GM03348 (cell line): ENCODE measurements around the gene NRG3.
"Not testable (repeated sequence)": the region's sequence is repeated elsewhere in the genome, so short reads cannot be mapped to it uniquely, and the experiment has no call there.

ENCODE experiments used
- DNase-seq: peaks from one replicate; pipeline ENCODE4 v3.0.0; 2012; ENCODE audit warnings: low spot score

Gene NRG3

DNA sequence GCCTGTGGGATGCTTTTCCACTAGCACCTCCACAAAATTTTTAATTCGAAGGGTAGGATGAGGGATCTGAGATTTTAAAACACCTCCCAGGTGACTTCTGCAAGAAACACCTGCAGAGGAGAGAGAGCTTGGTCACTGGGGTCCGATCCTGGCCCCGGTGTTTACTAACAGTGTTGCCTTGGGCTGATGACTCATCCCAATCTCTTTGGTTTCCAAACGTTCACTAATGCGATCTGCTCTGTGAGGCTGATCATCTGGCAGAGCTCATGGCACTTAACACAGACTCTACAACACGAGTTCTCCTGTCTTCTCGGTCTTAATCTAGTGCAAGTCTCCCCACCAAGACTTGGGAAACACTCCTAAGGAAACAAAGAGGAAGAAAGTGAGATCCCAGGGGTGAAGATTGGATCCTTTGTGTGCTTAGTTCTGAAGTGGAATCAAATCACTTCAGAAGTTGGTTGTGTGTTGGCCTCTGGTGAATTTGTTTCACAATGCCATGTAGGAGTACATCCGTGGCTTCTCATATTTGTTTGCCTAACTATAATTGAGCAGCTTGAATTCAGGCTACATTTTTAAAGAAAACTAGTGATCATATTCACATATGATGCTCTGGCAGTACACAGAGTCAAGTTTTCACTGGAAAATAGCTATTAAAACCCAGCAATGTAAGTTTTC is 407.9 kb downstream of the NRG3 start:
- no peak for DNase-seq

- DNase-seq, result no peak
These were observed 409.2 kb downstream of the NRG3 start for GRCh38 chr10:82284180-82284579.

DNA sequence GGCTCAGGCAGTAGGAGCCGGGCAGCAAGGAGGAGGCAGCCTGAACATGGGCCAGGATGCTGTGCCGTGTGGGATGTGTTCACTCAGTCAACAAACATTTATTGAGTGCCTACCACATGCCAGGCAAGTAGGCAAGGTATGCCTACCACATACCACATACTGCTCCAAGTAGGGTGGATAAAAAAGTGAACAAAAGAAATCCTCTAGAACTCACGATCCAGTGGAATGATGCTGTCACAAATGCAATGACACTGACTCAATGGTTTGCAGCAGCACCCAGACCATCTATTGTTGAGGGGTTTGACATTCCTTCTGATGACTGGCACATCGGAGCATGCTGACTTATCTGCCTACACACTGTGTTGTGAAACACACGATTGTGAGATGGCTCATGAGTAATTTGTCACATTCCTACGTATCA is 413.5 kb downstream of the NRG3 start:
- DNase-seq, result no peak

GRCh38 chr10:82289945-82290344 is 415.0 kb downstream of the NRG3 start:
- DNase-seq, result no peak

GRCh38 chr10:82294874-82295378 is 419.9 kb downstream of the NRG3 start:
- DNase-seq, result no peak

- no peak for DNase-seq
These were observed 433.6 kb downstream of the NRG3 start for GRCh38 chr10:82308641-82309040.

- DNase-seq, result no peak
These were observed 435.8 kb downstream of the NRG3 start for GRCh38 chr10:82310839-82311238.

DNA sequence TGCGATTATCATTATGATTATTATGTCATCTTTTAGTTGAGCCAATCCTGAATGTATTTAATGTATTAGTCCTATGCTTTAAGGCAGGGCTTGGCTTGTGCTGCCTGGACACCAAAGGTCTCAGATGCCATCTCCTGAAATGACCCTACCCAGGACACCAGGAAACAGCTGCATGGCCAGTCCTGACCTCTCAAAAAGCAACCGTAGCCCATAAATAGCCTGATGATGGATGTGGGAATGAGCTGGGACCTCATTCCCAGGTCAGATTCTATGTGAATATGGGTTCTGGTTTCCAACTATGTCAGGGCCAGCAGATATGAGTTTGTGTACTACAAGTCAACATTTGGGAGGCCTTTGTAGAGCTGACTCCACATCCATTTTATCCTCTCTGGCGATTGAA is 438.4 kb downstream of the NRG3 start:
- DNase-seq, result no peak

- no peak for DNase-seq
These were observed 443.5 kb downstream of the NRG3 start for GRCh38 chr10:82318534-82318933.

- no peak for DNase-seq
These were observed 444.1 kb downstream of the NRG3 start for GRCh38 chr10:82319074-82319473.

- DNase-seq, result no peak
These were observed 444.6 kb downstream of the NRG3 start for GRCh38 chr10:82319562-82319961.

GRCh38 chr10:82321724-82322123 is 446.7 kb downstream of the NRG3 start:
- no peak for DNase-seq

DNA sequence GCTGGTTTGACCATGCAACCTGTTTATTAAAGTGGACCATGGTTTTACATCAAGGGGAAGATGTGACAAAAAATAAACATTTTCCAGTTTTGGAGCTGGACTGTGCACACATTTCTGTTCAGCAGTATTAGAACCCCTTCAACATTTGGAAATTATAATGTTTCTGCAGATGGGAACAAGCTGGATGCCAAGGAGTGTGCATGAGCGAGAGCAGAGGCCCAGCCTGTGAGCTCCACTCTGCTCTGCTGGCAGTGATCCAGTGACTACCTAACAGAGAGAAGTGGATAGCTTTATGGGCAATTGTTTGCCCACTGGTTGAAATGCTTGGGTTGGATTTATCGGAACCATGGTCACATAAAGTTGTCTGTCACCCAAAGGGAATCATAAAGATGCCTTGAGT is 456.7 kb downstream of the NRG3 start:
- no peak for DNase-seq

DNA sequence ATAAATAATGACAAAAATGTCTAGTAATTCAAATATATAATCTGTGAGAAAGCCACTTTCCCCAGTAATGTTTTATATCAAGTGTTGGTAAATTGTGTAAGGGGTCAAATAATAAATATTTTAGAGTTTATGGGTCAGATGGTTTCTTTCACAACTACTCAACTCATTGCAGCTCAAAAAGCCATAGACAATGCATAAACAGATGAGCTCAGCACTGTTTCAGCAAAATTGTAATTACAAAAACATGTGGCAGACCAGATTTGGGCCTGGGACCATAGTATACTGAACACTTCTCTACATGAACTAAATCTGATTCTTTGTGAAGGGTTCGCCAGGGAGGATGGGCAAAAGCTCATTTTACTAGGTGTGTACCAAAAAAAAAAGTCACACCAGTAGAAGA is 460.8 kb downstream of the NRG3 start:
- no peak for DNase-seq

GRCh38 chr10:82340166-82340565 is 465.2 kb downstream of the NRG3 start:
- DNase-seq, result no peak

GRCh38 chr10:82349590-82349989 is 474.6 kb downstream of the NRG3 start:
- not testable (repeated sequence) for DNase-seq

DNA sequence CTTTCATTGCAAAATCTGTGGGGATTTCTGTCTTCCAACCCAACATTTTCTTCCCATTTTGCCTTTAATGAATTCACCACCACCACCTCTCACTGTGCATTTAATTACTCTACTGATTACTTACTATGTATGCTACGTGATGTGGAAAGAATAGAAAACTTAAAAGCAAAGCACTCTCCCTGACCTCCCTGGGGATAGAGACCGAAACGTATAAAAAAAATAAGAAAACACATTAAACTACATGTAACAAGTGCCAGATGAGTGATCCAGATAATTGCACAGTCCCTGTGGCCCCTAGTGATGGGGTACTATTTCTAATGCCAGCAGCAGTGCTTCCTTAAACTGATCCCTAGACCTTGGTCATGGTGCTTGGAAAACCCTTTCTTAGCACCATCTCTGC is 478.4 kb downstream of the NRG3 start:
- DNase-seq, result no peak

DNA sequence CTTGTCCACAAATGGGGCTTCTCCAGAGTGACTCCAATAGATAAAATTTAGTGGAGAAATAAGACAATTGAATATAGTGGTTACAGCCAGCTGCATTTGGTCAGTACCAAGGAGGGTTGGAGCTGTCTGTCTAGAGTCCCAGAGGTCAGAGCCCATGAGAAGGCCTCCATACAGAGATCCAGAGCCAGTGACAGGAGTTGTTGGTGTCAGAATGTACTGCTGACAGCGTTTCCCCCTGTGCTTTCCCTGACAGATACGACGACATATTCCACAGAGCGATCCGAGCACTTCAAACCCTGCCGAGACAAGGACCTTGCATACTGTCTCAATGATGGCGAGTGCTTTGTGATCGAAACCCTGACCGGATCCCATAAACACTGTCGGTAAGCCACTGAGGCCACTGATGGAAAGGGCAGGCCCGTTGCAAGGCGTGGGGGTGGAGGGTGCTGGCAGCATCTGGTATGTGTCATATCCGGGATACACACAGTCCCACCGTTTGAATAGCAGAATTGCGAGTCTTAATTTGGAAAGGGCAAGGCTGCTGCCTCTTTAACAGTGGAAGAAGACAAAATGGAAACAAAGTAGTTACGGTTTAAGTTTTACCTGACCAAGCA is 483.6 kb downstream of the NRG3 start:
- DNase-seq, result no peak

DNA sequence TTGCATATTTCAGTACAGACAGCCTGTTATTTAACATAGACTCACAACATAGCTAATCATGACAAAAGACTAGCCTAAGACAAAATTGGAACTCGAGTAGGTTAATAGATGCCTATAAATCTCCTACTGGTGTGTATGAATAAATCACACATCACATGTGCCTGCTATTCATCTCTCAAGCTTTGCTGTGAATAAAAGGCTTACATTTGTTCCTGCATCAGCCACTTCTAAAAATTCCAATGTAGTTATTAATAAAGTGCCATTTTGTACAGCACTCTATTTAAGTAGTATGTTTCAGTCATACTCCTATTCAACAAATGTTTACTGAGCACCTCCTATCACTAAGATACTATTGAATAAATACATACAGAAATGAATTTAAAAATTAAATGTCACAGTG is 486.3 kb downstream of the NRG3 start:
- DNase-seq, result no peak

- DNase-seq, result no peak
These were observed 502.6 kb downstream of the NRG3 start for GRCh38 chr10:82377608-82378007.

DNA sequence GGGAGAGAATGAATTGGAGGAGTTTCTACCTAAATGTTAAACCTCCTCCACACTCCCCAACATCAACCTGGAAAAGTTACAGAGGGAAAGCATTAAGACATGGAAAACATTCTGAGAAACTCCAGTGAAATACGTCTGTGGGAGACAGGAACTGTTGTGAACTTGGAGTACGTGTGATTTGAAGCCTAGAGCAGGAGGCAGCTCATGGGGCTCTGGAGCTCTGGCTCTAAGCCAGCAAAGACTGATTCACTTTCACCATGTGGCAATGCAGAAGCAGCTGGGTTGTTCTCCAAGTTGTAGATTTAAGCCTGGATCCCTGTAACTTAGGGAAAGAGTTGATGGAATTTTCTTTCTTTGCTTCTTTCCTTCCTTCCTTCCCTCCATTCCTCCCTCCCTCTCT is 503.2 kb downstream of the NRG3 start:
- no peak for DNase-seq

GRCh38 chr10:82383350-82383749 is 508.4 kb downstream of the NRG3 start:
- DNase-seq, result no peak

GRCh38 chr10:82390866-82391658 is 516.1 kb downstream of the NRG3 start:
- DNase-seq, result no peak
